GM12801 (cell line): ENCODE data around the gene KRT76.

ENCODE experiments used
- CTCF ChIP-seq: IDR thresholded peaks from one replicate; pipeline ENCODE4 v1.5.1; 2011; ENCODE audit warnings: control low read depth; ENCODE audit not compliant: insufficient read length; ENCODE audit errors: extremely low read depth

The KRT76 gene

GRCh38 chr12:52721838-52722470 is 55.2 kb downstream of the KRT76 start:
- no peak for TF ChIP-seq CTCF

- TF ChIP-seq CTCF: no peak
Observed at GRCh38 chr12:52720365-52720886, 56.7 kb downstream of the KRT76 start.
